Large intestine (tissue), 3 donors: ENCODE data around the gene ADRA1B. TPM values are rescaled to one million over a fixed set of nuclear protein-coding genes. Genes with fewer than 3 reads are reported as not detected.

Experiments used
- DNase-seq, 2 donors: peaks; one replicate each; pipeline versions ENCODE4 v3.0.0 to v3.0.0-alpha.2; 2013
- H3K27ac ChIP-seq: one replicate; pipeline ENCODE4 v1.5.1; 2013; ENCODE audit warnings: low read length
- H3K27me3 ChIP-seq: 2 replicates; pipeline ENCODE4 v1.6.1; 2013; ENCODE audit warnings: low read length; ENCODE audit not compliant: control insufficient read depth, insufficient read depth
- H3K36me3 ChIP-seq: 2 replicates; pipeline ENCODE4 v1.6.1; 2013; ENCODE audit warnings: low read length; ENCODE audit not compliant: control insufficient read depth, insufficient read depth
- H3K4me1 ChIP-seq: one replicate; pipeline ENCODE4 v1.6.1; 2013; ENCODE audit warnings: low read length; ENCODE audit not compliant: control insufficient read depth, insufficient read depth
- H3K4me3 ChIP-seq: one replicate; pipeline ENCODE4 v1.5.1; 2013; ENCODE audit warnings: low read length
- H3K9me3 ChIP-seq: one replicate; pipeline ENCODE4 v1.6.1; 2013; ENCODE audit warnings: mild to moderate bottlenecking, low read depth, low read length, moderate library complexity; ENCODE audit not compliant: control insufficient read depth
- whole genome bisulfite sequencing: methylation state at CpG from one replicate; pipeline ENCODE4 v1.1.5; 2013; ENCODE audit warnings: low lambda C conversion rate; ENCODE audit not compliant: insufficient coverage; 5-methylcytosine and 5-hydroxymethylcytosine counted together
- polyA plus RNA-seq: library from polyadenylated mRNA; unstranded; fragments of 120-200 nt; gene quantifications from one replicate; pipeline ENCODE4 v1.2.1, GENCODE V29; 2013

Gene ADRA1B
- polyA plus RNA-seq, 1 donor: 0.12 TPM

DNA sequence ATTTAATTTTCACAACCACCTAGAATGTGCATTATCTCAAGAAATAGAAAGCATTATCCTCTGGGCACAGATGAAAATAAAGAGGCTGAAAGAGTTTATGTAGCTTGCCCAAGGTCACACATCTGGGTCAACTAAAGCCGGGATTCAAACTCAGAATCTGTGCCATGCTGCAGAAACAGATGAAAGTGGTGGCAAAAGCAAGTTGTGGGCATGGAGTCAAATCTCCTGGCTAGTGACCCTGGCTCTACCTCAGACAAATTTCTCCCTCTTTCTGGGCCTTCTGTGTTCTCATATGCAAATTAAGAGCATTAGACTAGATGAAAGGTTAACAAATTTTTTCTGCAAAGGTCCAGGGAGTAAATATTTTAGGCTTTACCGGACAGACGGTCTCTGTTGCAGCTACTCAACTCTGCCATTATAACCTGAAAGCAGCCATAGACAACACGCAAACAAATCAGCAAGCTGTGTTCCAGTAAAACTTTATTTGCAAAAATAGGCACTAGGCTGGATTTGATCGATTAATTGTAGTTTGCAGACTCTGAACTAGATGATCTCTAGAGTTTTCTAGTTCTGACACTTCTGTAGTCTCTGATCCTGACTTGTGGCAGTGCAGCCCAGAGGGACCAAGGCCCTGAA, 6.0 kb upstream of the ADRA1B start:
- H3K27ac ChIP-seq: no peak overlapping the region
- H3K4me1 ChIP-seq: peaks cover 35% of the 10 kb centered on the region
- H3K36me3 ChIP-seq: no peaks in the 10 kb centered on the region
- no peak for DNase-seq
- no peaks in the 10 kb centered on the region for H3K9me3 ChIP-seq
- H3K27me3 ChIP-seq: peaks cover 9% of the 10 kb centered on the region
- H3K4me3 ChIP-seq: no peak overlapping the region
- WGBS: no CpG with 5 or more reads among the region's 5 CpGs

DNA sequence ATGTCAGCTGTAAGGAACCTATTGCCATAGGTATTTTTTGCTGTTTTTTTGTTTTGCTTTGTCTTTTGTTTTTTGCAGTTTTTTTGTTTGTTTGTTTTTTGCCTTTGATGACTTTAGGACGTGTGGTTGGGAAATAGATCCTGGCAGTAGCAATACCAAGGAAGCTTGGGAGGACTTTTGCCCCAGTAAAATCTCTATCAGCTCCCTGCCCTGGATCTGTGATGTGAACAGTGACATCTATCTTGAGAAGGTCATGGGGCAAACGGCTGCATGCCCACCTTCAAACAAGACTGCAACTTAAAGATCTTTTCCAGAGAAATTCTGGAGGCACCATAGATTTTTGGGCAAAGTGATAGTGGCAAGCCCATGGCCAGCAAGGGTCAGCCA, 5.4 kb upstream of the ADRA1B start:
- peaks cover 11% of the 10 kb centered on the region for H3K27me3 ChIP-seq
- peaks cover 37% of the 10 kb centered on the region for H3K4me1 ChIP-seq
- H3K36me3 ChIP-seq: no peaks in the 10 kb centered on the region
- peak overlapping the region; percentile 39 for H3K27ac ChIP-seq
- no CpG with 5 or more reads among the region's 2 CpGs for WGBS
- no peak overlapping the region for H3K4me3 ChIP-seq
- H3K9me3 ChIP-seq: no peaks in the 10 kb centered on the region
- peak in 1 of 2 donors; percentile 53 for DNase-seq

DNA sequence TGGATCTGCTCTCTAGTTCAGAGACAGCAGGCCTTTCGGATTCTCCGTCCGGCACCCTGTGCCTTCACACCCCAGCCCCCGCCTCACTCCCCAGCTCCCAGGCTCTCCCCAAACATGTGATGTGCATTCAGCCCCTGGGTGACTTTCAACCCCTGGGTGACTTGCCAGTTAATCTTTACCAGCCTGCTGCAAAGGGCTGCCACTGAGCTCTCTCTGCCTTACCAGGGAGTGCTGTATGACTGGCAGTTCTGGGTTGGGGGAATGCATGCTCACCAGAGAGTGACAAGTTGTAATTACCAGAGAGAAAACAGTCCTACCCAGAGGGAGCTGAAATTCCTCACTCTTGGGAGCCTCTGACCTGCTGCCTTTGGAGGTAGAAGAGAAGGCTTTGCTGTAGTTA, 4.9 kb upstream of the ADRA1B start:
- no peak overlapping the region for H3K4me3 ChIP-seq
- H3K27ac ChIP-seq: peak overlapping the region; percentile 39
- peaks cover 39% of the 10 kb centered on the region for H3K4me1 ChIP-seq
- H3K36me3 ChIP-seq: no peaks in the 10 kb centered on the region
- no peaks in the 10 kb centered on the region for H3K9me3 ChIP-seq
- no CpG with 5 or more reads among the region's 4 CpGs for WGBS
- H3K27me3 ChIP-seq: peaks cover 13% of the 10 kb centered on the region
- DNase-seq: peak; percentile 14 to 60

DNA sequence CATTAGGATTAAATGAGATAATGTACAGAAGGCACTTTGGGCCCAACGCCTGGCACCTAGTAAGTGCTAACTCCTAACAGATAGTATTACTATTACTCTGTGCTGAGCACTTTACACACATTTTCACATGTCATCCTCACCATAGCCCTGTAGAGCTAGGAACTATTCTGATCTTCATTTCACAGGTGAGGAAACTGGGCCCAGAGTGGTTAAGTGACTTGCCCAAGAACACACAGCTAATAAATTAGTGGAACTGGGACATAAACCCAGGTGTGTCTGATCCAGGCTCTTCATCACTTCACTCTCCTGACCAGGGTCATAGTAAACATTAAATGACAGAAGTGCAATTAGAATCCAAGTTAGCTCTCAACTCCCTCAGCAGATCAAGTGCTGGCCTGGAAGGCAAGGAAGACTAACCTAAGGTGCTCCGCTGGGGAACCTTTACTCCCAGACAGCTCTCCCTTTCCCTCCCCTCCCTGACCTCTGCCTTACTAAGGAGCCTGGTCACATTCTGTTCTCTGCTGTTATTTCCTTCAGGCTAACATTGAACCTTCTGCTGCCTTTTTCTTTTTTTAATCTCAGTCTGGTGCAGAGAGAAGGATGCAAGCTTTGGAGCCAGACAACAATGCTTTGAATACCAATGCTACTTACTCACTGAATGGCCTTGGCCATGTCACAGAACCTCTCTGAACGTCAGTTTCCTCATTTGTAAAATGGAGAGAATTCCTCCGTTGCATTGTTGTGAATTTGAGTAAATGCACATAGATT, 4.1 kb upstream of the ADRA1B start:
- H3K27me3 ChIP-seq: peaks cover 21% of the 10 kb centered on the region
- WGBS: no CpG with 5 or more reads among the region's 4 CpGs
- DNase-seq: peak in 1 of 2 donors; percentile 31
- no peaks in the 10 kb centered on the region for H3K9me3 ChIP-seq
- no peak overlapping the region for H3K4me3 ChIP-seq
- peak overlapping the region; percentile 48 for H3K27ac ChIP-seq
- H3K36me3 ChIP-seq: no peaks in the 10 kb centered on the region
- H3K4me1 ChIP-seq: peaks cover 42% of the 10 kb centered on the region

DNA sequence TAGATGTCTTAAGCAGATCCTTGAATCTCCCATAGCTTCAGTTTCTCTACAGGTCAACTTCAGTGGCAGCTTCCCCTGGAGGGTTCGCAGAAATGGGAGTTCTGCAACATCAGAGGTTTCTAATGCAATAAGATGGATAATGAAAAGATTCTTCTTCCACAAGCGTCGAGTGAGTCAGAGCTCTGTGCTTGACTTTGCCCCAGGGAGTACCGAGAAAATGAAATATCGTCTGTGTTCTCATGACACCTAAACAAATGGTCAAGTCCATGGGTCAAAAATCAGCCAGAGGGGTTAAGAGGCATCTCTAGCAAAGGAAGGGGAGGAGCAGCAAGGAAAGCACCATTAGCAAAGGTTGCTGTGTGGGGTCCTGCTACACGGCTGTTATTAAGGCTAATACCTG, 3.2 kb upstream of the ADRA1B start:
- peak overlapping the region; percentile 48 for H3K27ac ChIP-seq
- DNase-seq: peak; percentile 66 to 84
- no CpG with 5 or more reads among the region's 6 CpGs for WGBS

DNA sequence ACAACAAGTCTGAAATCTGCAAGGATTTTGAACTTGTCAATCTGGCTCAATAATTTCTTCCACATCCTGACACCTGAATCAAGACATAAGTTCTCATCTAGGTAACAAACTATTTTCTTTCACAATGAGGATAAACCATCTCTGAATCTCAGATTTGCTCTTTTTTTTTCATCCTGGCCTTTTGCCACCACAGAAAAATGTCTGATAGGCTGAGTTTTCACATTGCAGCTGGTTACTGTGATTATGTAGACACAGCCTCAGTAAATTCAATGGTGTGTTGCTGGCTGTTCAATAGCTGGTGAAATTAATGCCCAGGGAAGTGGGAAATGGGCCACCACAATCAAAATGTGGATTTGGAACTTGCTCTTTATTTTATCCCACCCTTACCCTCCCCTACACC, 2.8 kb upstream of the ADRA1B start:
- Histone ChIP-seq H3K4me3 (no peak overlapping the region), H3K27ac (no peak overlapping the region), H3K36me3 (no peaks in the 10 kb centered on the region), H3K9me3 (no peaks in the 10 kb centered on the region), H3K4me1 (peaks cover 46% of the 10 kb centered on the region), H3K27me3 (peaks cover 27% of the 10 kb centered on the region)
- no peak for DNase-seq

More for the DNA sequence above, 3.2 kb upstream of the ADRA1B start:
- Histone ChIP-seq H3K9me3 (no peaks in the 10 kb centered on the region), H3K36me3 (no peaks in the 10 kb centered on the region), H3K4me3 (no peak overlapping the region), H3K4me1 (peaks cover 46% of the 10 kb centered on the region), H3K27me3 (peaks cover 27% of the 10 kb centered on the region)

DNA sequence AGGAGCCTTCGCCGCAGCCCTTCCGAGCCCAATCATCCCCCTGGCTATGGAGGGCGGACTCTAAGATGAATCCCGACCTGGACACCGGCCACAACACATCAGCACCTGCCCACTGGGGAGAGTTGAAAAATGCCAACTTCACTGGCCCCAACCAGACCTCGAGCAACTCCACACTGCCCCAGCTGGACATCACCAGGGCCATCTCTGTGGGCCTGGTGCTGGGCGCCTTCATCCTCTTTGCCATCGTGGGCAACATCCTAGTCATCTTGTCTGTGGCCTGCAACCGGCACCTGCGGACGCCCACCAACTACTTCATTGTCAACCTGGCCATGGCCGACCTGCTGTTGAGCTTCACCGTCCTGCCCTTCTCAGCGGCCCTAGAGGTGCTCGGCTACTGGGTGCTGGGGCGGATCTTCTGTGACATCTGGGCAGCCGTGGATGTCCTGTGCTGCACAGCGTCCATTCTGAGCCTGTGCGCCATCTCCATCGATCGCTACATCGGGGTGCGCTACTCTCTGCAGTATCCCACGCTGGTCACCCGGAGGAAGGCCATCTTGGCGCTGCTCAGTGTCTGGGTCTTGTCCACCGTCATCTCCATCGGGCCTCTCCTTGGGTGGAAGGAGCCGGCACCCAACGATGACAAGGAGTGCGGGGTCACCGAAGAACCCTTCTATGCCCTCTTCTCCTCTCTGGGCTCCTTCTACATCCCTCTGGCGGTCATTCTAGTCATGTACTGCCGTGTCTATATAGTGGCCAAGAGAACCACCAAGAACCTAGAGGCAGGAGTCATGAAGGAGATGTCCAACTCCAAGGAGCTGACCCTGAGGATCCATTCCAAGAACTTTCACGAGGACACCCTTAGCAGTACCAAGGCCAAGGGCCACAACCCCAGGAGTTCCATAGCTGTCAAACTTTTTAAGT, 819 bp downstream of the ADRA1B start:
- Histone ChIP-seq H3K9me3 (no peaks in the 10 kb centered on the region), H3K4me1 (peaks cover 27% of the 10 kb centered on the region), H3K4me3 (no peak overlapping the region), H3K27ac (no peak overlapping the region), H3K27me3 (peaks cover 32% of the 10 kb centered on the region), H3K36me3 (no peaks in the 10 kb centered on the region)
- no peak for DNase-seq
- WGBS: 100% methylated on average over 1 of the region's 36 CpGs

DNA sequence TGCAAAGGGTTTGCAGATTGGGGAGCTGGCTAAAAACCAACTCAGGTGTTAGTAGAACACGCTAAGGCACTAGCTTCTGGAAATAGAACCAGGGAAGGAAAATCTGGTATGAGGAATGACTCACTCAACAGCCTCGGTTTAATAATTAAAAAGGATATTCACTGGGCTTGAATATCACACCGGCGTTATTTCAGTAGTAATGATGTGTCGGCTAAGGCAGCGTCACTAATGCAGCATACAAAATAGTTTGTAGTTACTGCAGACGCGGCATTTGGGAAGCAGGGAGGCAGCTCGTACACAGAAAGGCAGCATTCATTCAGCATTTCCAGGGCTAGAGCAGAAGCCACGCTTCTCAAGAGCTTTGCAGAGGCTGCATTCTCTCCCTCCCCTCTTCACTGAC, 1.7 kb downstream of the ADRA1B start:
- Histone ChIP-seq H3K27ac (no peak overlapping the region), H3K36me3 (no peaks in the 10 kb centered on the region), H3K4me1 (peaks cover 20% of the 10 kb centered on the region), H3K27me3 (peaks cover 34% of the 10 kb centered on the region), H3K9me3 (no peaks in the 10 kb centered on the region), H3K4me3 (no peak overlapping the region)
- 20% methylated on average over 1 of the region's 10 CpGs for WGBS
- no peak for DNase-seq

DNA sequence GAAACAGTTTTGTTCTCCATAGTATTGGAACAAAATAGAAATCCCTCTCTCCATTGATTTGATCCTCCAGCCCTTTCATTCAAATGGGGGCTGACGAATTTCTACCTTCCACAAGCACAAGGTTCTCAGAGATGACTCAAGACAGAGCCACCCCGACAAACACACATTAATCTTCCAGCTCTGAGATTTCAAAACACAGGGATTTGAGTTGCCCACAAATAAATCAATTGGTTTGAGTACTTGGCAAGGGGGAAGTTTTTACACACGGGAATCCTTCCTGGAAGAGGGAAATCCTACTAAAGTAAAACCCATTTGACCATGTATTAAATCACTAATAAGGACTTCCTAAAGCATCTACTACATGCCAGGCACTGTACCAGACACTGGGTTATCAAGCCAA, 5.4 kb downstream of the ADRA1B start:
- peaks cover 4% of the 10 kb centered on the region for H3K4me1 ChIP-seq
- no peaks in the 10 kb centered on the region for H3K9me3 ChIP-seq
- no peak overlapping the region for H3K27ac ChIP-seq
- no CpG with 5 or more reads among the region's 3 CpGs for WGBS
- no peak for DNase-seq
- no peak overlapping the region for H3K4me3 ChIP-seq
- H3K27me3 ChIP-seq: peaks cover 37% of the 10 kb centered on the region
- H3K36me3 ChIP-seq: no peaks in the 10 kb centered on the region

DNA sequence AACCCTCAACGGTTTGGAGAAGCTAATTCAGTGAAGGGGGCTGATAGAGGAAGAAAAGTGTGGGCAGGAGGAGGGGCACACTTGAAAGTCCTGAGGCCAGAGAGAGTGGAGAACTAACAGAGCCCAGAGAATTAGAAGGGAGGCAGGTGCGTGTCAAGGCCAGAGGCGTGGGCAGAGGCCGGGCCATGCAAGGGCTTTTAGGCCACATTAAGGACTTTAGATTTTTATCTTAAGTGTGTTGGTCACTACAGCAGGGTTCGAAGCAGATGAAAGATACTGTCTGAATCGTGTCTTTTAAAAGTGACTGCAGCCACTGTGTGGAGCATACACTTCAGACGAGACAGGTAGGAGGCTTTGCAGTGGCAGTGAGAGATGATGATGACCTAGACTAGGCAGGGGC, 6.7 kb downstream of the ADRA1B start:
- no peaks in the 10 kb centered on the region for H3K4me1 ChIP-seq
- no peak overlapping the region for H3K4me3 ChIP-seq
- no peak overlapping the region for H3K27ac ChIP-seq
- peaks cover 26% of the 10 kb centered on the region for H3K27me3 ChIP-seq
- no peaks in the 10 kb centered on the region for H3K9me3 ChIP-seq
- WGBS: 80% methylated on average over 3 of the region's 7 CpGs
- no peak for DNase-seq
- no peaks in the 10 kb centered on the region for H3K36me3 ChIP-seq
